COLO829 (cell line): Measurements from ENCODE around the gene P2RY14.

Experiments
- DNase-seq: peaks from one replicate; pipeline ENCODE4 v3.0.0; 2012; ENCODE audit warnings: low spot score

Gene P2RY14

GRCh38 chr3:151300539-151300938 is 22.2 kb upstream of the P2RY14 start:
- DNase-seq, result no peak

DNA sequence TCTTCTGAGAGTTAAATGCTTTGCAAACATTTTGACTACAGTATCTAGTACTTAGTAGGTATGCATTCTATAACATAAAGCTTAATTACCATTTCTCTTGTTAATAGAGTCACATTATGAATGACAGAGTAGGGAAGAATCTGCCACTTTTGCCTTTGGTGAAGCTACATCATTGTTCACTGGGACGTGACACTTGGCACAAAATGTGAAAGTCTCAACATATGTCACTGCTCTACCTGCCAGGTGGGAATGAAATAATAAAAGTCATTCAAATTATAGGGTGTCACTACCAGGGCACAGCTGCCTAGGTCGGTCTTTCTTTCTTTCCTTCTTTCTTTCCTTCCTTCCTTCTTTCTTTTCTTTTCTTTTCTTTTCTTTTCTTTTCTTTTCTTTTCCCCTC is 20.7 kb upstream of the P2RY14 start:
- DNase-seq, result no peak

DNA sequence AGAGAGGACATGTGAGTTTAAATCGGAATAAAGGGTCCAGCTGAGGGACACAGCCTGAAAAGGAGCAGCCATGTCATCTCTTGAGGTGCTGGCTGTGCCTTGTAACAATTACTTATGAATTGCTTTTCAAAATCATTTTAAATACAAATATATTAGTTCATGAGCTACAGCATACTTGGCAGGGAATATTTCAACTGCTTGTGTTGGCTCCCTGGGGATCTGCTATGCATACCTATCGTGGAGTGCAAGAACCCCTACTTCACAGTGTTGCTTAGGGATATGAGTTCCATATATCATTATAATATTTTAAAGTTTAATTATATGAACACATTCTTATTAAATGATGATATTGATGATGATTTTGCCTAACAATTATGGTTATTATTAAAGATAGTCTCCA is 19.1 kb upstream of the P2RY14 start:
- no peak for DNase-seq

DNA sequence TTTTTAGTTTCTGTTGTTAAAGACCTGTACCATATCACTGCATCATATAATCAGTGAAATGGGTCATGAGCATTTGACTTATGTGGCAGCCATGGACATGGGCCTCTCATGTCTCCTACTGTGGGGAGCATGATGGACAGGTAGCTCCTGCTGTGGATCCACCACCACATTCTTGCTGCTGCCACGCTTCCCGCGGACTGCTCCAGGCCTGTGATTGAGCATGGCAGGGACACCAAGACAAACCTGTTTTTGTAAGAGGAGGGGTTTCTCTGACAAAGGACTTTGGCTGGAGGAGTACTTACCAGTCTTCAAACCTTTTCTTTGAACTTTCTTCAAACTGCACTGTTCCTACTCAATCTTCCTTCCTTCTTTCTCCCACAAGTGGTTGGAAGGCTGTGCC is 17.9 kb upstream of the P2RY14 start:
- no peak for DNase-seq

- DNase-seq, result peak; percentile 93
Measured at GRCh38 chr3:151293127-151293526, 14.8 kb upstream of the P2RY14 start.

DNA sequence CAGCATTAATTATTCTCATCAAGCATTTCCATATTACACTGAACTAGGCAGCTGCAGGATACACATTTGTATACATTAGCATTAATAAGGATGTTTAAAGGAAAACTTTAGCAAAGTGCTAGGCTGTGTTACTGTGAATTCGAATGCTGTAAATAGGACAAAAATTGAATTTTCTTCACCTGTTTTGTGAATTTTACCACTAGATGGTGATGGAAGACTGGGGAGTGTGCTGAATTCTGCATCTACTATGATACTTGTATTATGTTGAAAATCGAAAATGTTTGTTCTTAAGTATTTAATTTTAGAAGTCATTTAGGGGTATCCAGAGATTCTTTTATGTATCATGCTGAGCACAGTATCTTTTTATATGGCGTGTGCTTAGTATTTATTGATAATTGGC is 12.3 kb upstream of the P2RY14 start:
- DNase-seq, result peak; percentile 58

- no peak for DNase-seq
Measured at GRCh38 chr3:151289445-151289844, 11.1 kb upstream of the P2RY14 start.

GRCh38 chr3:151285940-151286339 is 7.6 kb upstream of the P2RY14 start:
- DNase-seq, result no peak

DNA sequence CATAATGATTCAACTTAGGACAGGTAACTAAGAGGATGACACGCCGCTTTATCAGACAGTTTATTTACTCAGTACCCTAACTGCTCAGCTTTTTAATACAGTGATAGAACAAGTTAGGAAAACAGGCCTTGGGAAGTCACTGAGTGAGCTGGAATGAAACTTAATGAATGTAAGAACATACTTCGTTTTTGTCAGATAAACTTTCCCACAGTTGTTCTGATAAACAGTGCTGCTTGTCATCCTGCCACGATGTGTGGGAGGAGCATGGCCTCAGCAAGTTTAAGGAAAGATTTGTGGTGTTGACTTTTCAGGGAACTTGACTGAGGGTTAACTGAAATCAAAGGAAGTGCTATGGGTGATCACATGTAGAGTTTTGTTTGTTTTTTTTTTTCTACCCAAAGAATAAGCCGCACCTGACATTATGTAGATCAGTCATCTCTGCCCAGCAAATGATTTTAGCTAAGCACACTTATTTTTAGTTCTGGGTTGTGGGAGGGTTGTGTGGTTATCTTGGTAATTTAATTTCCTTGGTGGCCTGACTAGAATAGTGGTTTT is 5.6 kb upstream of the P2RY14 start:
- peak; percentile 62 for DNase-seq

DNA sequence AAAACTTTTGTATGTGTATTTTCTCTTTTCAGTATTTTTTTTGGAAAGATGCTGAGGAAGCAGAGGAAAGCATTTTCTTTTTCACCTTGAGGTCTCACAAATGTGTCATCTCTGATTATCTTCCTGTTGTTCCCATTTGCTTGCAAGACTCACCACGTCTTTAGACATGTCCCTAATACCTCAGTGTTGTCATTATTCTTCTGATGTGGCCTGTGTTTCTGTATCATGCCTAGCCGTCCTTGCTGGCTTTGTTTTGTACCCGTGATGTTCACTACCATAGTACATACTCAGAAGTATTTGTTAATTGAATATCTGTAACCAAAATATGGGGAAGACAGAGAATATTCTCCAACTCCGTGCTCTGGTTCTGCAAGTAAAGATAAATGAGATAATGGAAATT is 5.0 kb upstream of the P2RY14 start:
- no peak for DNase-seq

DNA sequence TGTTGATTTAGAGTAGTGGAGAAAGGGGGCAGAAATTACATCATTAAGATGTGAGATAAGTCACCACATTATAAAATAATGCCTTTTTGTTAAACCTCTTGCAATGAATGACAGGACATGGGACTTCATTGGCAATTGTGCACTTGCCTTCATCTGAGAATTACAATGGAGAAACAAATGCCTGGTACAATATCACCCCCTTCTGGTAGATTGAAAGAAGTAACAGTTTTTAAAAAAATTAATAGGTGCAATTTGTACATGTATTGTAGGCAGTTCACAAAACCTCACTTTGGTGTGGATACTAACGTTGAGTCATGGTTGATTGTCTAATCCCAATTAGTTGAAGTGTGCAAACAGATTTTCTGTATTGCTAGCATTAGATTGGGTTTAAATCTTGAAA is 4.6 kb upstream of the P2RY14 start:
- DNase-seq, result peak; percentile 82

DNA sequence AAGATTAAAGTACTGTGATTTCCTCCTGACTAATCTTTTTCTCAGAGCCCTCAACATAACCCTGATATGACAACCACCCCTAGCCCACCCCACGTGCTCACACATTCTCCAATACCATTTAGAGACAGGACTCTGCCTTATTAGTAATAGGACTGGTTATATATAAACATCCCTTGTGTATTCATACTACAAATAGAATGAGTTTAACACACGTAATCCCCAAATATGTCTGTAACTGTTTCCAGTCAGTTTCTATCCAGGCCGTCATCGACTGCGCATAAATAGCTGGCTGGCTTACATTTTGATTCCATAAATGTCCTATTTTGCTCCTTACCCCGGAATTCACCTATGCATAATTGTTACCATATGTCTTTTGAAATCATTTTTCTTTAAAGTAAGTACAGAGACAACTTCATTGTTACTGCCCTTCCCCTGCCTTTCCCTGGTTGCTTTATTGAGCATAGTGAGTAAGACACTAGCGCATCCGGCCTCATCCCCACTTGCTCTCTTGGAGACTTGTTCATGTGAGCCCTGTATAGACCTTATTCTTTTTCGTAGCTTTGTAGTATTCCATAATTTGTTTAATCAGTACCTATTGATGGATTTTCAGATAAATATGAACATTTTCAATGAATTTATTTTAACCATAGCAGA is 3.5 kb upstream of the P2RY14 start:
- DNase-seq, result no peak

DNA sequence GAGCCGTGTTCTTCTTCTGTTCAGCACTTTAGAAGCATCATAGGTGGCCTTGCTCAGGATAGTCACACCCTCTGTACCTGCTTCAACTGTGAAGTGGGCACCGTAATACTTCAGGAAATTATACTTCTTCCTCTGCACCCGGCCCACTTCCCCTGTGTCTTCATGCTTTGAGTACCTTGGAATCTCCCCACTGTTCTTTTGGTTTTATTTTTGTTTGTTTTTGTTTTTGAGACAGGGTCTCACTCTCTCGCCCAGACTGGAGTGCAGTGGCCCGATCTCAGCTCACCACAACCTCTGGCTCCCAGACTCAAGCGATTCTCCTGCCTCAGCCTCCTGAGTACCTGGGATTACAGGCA is 1.7 kb downstream of the P2RY14 start:
- no peak for DNase-seq

GRCh38 chr3:151276038-151276686 is 2.2 kb downstream of the P2RY14 start:
- DNase-seq, result no peak

DNA sequence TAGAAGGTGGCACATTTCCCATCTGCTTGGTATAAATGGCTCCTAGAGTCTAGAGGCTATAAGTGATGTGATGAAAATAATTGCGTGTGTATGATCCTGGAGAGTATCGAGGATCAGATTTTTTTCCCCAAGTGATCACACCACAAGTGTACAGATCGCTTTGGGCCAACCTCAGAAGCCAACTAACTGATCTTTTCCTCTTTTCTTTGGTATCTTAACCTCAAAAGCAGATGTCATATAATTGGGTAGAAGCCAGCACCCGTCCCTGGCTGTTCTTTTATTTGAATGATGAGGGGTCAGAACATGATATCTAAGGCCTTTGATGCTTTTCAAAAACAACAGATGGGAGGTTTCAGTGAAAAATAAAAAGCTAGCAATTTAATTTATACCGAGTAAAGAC is 3.3 kb downstream of the P2RY14 start:
- DNase-seq, result no peak

GRCh38 chr3:151269631-151270030 is 8.7 kb downstream of the P2RY14 start:
- DNase-seq, result no peak

DNA sequence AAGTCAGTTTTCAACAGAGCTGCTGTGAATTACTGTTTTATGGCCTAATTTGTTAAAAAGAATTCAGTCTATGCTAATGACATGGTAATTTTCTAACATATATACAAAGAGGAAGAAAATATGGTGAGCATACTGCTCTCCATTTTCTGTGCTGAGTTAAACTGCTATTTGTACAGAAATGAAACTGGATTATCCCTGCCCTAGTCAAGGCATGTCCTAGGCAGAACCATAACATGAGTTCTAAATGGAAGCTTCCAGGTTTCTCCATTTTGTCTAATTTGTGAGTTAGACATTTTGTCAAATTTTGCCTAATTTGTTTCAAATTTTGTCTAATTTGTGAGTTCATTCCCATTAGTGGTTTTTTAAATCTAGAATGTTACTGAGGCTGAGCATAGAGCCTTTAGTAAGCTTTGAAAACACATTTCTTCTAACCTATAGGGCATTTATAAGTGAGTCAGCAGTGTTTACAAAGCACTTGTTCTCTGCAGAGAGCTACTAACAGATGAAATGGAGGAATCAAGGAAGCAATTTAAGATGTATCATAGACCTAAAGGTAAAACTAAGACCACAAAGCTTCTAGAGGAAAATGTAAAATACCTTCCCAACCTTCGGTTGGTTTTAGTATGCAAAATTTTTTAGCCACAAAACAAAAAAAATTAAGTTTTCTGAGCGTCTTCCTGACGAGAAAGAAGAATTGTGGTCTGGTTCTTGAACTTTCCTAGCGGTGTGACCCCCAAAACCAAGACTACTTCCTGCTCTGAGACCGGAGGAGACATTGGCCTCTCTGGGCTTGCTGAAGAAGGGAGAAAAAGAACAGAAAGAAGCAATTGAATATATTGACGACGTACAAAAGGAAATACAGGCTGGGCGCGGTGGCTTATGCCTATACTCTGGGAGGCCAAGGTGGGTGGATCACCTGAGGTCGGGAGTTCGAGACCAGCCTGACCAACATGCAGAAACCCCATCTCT is 9.8 kb downstream of the P2RY14 start:
- DNase-seq, result no peak

DNA sequence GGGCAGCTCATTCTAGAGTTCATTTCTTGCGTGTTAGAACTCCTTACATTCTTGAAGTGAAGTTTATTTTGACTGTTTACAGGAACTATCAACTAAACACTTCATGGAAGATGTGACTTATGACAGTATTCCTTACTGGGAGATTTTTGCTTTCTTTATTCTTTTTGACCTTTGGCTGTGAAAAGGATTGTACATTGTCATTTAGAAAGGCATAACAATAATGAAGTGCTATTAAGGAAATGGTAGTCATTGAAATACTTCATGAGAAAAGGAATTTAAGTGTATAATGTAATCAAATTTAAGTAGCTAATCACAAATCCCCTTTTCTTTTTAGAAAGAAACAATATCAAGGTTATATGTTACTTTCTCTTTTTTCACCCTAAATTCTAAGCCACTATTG is 11.3 kb downstream of the P2RY14 start:
- DNase-seq, result no peak

- no peak for DNase-seq
Measured at GRCh38 chr3:151265866-151266265, 12.5 kb downstream of the P2RY14 start.

DNA sequence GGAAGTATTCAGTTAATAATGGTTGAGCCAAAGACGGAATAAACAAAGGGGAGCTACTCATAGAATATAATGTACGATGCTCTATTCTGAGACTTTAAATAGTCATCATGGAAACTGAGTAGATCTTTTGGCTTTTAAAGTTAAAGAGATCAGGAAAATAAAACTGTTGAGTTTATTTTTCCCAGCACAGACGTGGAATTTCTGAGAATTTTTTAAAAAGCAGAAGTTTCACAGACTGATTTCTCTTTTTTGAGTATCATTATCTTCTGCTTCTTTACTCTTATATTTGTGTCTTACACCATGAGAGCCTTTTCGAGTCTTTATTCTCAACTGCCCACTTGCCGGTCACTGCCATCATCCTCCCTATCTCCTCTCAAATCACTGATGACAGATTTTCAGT is 13.2 kb downstream of the P2RY14 start:
- no peak for DNase-seq

- no peak for DNase-seq
Measured at GRCh38 chr3:151264605-151265004, 13.7 kb downstream of the P2RY14 start.

DNA sequence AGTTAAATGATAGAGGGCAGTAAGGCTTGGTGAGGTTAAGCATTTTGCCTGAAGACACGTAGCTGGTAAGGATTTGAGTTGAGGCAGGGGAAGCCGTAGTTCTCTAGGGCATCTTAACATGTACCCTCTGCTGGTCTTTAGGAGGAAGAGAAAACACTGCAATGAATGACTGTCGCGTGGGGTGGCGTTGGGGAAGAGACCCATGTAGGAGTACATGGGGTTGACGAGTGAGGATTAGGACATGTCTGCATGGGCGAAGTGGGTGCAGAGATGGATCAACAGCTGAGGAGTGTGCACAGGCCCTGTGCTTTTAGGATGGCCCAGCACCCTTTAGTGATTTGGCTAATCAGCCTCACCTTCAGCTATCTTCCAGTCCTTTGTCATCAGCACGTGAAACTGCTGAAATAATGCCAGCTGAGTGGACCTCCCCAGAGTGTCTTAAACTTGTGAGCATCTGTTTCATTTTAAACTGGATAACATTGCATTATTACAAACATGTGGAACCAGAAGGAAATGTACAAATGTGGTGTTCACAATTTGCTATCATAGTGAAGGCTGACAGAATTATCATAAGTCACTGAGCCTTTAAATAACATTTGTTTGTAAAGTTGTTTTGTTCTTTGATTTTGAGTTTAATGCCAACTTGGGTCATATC is 15.3 kb downstream of the P2RY14 start:
- no peak for DNase-seq
